Measurements from ENCODE around the gene CYB5A.

Gene CYB5A

GRCh38 chr18:74275736-74276135, 16.0 kb downstream of the CYB5A start:
- DNase-seq, result no peak

GRCh38 chr18:74274700-74275099, 17.1 kb downstream of the CYB5A start:
- DNase-seq, result no peak

GRCh38 chr18:74273394-74273793, 18.4 kb downstream of the CYB5A start:
- DNase-seq, result no peak

- no peak for DNase-seq
Observed at GRCh38 chr18:74271635-74272034, 20.1 kb downstream of the CYB5A start.

GRCh38 chr18:74268933-74269620, 22.7 kb downstream of the CYB5A start:
- no peak for DNase-seq

GRCh38 chr18:74268175-74268574, 23.6 kb downstream of the CYB5A start:
- no peak for DNase-seq

DNA sequence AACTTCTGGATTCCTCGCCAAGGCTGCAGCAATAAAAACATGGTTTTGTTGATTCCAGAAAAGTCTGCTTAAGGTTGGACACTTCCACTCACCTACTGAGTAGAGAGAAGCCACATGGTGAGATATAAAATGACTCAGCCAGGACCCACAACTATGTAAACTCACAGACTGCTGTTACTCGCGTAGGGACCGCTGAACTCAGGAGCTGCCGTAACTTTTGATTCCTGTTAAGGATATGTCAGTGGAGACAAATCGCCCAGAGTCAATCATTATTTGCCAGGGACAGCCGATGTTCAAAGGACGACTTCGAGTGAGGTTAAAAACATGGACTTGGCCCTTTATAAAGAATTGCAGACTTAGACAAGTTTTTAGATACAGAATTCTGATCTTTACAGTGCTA, 25.6 kb downstream of the CYB5A start:
- DNase-seq, result no peak

GRCh38 chr18:74265546-74266098, 26.1 kb downstream of the CYB5A start:
- no peak for DNase-seq

- DNase-seq, result peak; percentile 30
Observed at GRCh38 chr18:74264303-74265020, 27.3 kb downstream of the CYB5A start.

DNA sequence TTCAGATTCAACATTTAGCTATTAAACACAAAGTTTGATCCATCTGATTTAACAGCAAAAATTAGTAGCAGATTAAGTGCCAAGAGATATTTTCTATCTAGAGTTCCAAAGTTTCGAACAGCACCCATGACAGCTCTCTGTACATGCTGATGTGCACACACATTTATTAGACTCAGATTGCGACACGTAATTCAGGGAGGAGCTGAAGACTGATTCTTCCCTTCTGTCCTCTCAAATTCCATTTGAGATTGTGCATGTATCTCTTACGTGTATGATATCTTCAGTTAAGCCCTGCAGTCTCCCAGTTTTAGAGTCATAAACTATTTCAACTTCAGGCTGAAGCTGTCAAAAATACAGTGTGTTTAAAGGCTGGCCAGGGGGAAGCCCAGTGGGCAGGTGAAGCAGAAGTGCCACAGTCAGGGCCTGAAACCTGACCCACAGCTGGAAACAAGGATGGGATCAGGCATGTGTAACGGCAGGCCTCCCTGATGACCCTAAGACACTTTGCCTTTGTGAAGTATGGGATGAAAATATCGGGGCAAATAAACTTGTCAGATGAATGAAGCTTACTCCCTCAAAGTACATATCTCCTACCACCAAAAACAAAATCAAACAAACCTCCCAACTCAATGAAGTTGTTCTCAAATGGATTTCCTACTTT, 30.6 kb downstream of the CYB5A start:
- no peak for DNase-seq

DNA sequence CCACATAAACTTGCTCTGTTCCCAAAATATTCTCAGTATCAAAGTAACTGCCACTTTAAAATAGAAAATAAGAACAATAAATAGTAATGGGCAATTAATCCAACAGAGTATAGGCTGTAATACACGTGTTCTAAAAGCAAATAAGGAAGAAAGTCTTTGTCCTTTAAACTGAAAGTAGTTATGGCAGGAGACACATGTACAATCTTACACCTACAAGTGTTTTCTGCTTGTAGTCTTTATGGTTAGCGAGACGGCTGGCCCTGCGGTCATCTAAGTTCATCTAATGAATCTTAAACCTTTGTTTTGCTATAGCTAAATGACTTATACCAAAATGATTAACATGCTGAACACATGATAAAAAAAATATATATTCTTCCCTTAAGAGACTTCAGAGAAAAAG, 32.4 kb downstream of the CYB5A start:
- DNase-seq, result no peak

GRCh38 chr18:74257083-74257482, 34.7 kb downstream of the CYB5A start:
- DNase-seq, result no peak

GRCh38 chr18:74256190-74256589, 35.6 kb downstream of the CYB5A start:
- no peak for DNase-seq

- no peak for DNase-seq
Observed at GRCh38 chr18:74255131-74255616, 36.6 kb downstream of the CYB5A start.

- peak; percentile 73 for DNase-seq
Observed at GRCh38 chr18:74252039-74252395, 39.7 kb downstream of the CYB5A start.

DNA sequence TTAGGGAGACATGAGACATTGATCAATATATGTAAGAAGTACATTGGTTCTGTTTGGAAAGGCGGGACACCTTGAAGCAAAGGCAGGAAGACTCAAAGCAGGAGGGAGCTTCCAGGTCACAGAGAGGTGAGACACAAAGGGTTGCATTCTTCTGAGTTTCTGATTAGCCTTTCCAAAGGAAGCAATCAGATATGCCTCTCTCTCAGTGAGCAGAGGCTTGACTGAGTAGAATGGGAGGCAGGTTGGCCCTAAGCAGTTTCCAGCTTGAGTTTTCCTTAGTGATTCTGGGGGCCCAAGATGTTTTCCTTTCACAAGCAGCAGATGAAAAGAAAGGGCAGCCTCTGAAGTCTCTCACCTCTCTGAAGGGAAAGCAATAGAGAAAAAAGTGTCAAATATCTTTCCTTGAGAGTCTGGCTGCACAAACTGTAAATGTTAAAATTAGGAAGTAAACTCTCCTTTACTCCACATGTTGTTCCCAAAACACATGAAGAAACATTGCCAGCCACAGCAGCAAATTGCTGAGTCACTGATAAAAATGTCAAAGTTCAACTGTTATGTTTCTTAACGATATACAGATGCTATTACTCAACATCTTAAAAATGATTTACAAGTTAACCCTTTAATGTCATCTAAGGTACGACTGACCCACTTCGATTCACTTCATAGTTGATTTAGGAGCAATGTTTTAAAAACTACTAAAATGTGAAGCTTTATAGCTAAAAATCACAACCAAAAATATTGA, 40.3 kb downstream of the CYB5A start:
- DNase-seq, result no peak

GRCh38 chr18:74250131-74250530, 41.6 kb downstream of the CYB5A start:
- DNase-seq, result no peak

- no peak for DNase-seq
Observed at GRCh38 chr18:74249181-74249968, 42.4 kb downstream of the CYB5A start.

DNA sequence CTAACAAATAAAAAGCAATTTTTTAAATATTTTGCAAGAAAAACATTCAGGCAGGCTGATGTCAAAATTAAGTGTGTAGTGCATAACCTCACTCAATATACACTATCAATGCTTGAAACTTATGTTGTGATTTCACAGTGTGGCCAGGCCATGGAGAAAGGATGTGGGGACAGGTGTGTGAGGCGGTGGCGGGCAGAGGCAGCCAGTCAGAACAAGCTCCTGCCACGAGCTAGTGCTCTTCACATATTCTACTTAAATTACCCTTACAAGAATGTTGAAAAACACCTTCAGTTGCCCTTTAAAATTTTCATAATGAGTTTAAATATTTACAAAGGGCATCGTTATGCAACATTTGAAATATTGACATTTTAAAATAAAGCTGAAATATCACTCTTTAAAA, 43.2 kb downstream of the CYB5A start:
- peak; percentile 17 for DNase-seq

GRCh38 chr18:74248189-74248588, 43.6 kb downstream of the CYB5A start:
- peak; percentile 6 for DNase-seq

DNA sequence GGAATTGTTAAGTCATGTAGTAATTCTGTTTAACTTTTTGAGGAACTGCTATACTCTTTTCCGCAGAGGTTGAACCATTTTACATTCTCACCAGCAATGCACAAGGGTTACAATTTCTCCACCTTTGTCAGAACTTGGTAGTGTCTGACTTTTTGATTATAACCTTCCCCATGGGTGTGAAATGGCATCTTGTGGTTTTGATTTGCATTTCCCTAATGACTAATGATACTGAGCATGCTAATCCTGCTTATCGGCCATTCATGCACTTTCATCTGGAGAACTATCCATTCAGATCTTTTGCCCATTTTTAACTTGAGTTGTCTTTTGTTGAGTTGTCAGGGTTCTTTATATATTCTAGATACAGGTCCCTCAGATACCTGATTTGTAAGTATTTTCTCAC, 47.2 kb downstream of the CYB5A start:
- DNase-seq, result no peak

DNA sequence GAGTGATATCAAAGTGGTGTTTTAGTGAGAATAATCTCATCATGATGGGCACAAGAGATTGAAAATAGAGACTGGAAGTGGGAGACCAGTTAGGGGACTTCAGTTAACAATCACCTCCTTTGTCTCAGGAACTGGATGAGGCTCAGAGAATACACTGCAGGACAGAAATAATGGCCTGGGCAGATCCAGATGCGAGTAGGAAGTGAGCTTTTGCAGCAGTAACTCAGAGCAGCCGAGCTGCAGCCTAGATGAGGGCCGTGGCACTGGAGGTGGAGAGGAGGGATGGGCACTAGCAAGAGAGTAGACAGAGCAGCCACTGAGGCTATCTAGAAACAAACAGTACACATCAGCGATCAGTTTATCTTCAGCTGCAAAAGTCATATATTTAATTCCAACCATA, 48.6 kb downstream of the CYB5A start:
- DNase-seq, result no peak

Measured in activated CD4-positive, alpha-beta T cell treated with anti-CD3 and anti-CD28 coated beads for 48 hours (primary cell).